Dendritic cell treated with granulocyte-macrophage colony-stimulating factor and Interleukin-4, amounts not matched to agents 40 ng/mL and 50 ng/mL, for 4 days (primary cell): ENCODE data around the gene CCDC197.
A peak's percentile ranks its signal among the peaks of the same experiment; 100 is the strongest.

Source experiments
- H3K27ac Mint-ChIP-seq: one replicate; pipeline ENCODE4 v1.8.0; 2022; ENCODE audit warnings: mild to moderate bottlenecking, mixed read lengths
- H3K27me3 Mint-ChIP-seq: one replicate; pipeline ENCODE4 v1.8.0; 2022; ENCODE audit warnings: mild to moderate bottlenecking, mixed read lengths
- H3K36me3 Mint-ChIP-seq: one replicate; pipeline ENCODE4 v1.8.0; 2022; ENCODE audit warnings: low read depth, mixed read lengths
- H3K4me1 Mint-ChIP-seq: one replicate; pipeline ENCODE4 v1.8.0; 2022; ENCODE audit warnings: low read depth, mixed read lengths
- H3K4me3 Mint-ChIP-seq: one replicate; pipeline ENCODE4 v1.8.0; 2022; ENCODE audit warnings: mild to moderate bottlenecking, moderate library complexity, mixed read lengths
- H3K9me3 Mint-ChIP-seq: one replicate; pipeline ENCODE4 v1.8.0; 2022; ENCODE audit warnings: mixed read lengths
- intact Hi-C: fragments of 100-400 bp; cut with micrococcal nuclease; formaldehyde crosslinking; loops from one replicate; pipeline ENCODE4 v1.15.0; 2022

The CCDC197 gene

GRCh38 chr14:94008234-94008633 lies 11.1 kb downstream of the CCDC197 start:
- Mint-ChIP-seq H3K27me3 (peaks cover 28% of the 10 kb centered on the region), H3K27ac (no peak overlapping the region), H3K36me3 (no peaks in the 10 kb centered on the region), H3K4me3 (no peak overlapping the region), H3K4me1 (no peaks in the 10 kb centered on the region), H3K9me3 (no peaks in the 10 kb centered on the region)
- intact Hi-C loops, result no loop called here

- no peaks in the 10 kb centered on the region for H3K36me3 Mint-ChIP-seq
- no peaks in the 10 kb centered on the region for H3K4me1 Mint-ChIP-seq
- intact Hi-C loops, result no loop called here
- no peak overlapping the region for H3K4me3 Mint-ChIP-seq
- no peaks in the 10 kb centered on the region for H3K9me3 Mint-ChIP-seq
- no peak overlapping the region for H3K27ac Mint-ChIP-seq
- peaks cover 22% of the 10 kb centered on the region for H3K27me3 Mint-ChIP-seq
Measured at GRCh38 chr14:94009767-94010166, 12.7 kb downstream of the CCDC197 start.

- Mint-ChIP-seq H3K9me3 (no peaks in the 10 kb centered on the region), H3K27ac (no peak overlapping the region), H3K36me3 (no peaks in the 10 kb centered on the region), H3K4me3 (no peak overlapping the region), H3K27me3 (peaks cover 18% of the 10 kb centered on the region), H3K4me1 (no peaks in the 10 kb centered on the region)
- intact Hi-C loops, result no loop called here
Measured at GRCh38 chr14:94010625-94011024, 13.5 kb downstream of the CCDC197 start.

GRCh38 chr14:94011795-94012194 lies 14.7 kb downstream of the CCDC197 start:
- H3K27ac Mint-ChIP-seq, result no peak overlapping the region
- H3K4me3 Mint-ChIP-seq, result no peak overlapping the region
- H3K27me3 Mint-ChIP-seq, result peaks cover 26% of the 10 kb centered on the region
- no peaks in the 10 kb centered on the region for H3K9me3 Mint-ChIP-seq
- intact Hi-C loops, result no loop called here
- no peaks in the 10 kb centered on the region for H3K36me3 Mint-ChIP-seq
- H3K4me1 Mint-ChIP-seq, result no peaks in the 10 kb centered on the region

GRCh38 chr14:94014382-94014781 lies 17.3 kb downstream of the CCDC197 start:
- Mint-ChIP-seq H3K36me3 (no peaks in the 10 kb centered on the region), H3K4me3 (no peak overlapping the region), H3K4me1 (no peaks in the 10 kb centered on the region), H3K9me3 (no peaks in the 10 kb centered on the region), H3K27me3 (peaks cover 29% of the 10 kb centered on the region), H3K27ac (no peak overlapping the region)
- intact Hi-C loops, result no loop called here

- H3K4me1 Mint-ChIP-seq, result peaks cover under 1% of the 10 kb centered on the region
- H3K9me3 Mint-ChIP-seq, result no peaks in the 10 kb centered on the region
- intact Hi-C loops, result no loop called here
- H3K27ac Mint-ChIP-seq, result no peak overlapping the region
- H3K4me3 Mint-ChIP-seq, result no peak overlapping the region
- peaks cover 28% of the 10 kb centered on the region for H3K27me3 Mint-ChIP-seq
- no peaks in the 10 kb centered on the region for H3K36me3 Mint-ChIP-seq
Measured at GRCh38 chr14:94015223-94015622, 18.1 kb downstream of the CCDC197 start.

GRCh38 chr14:94016446-94016976 lies 19.4 kb downstream of the CCDC197 start:
- H3K9me3 Mint-ChIP-seq, result no peaks in the 10 kb centered on the region
- H3K4me3 Mint-ChIP-seq, result no peak overlapping the region
- H3K4me1 Mint-ChIP-seq, result peaks cover 10% of the 10 kb centered on the region
- intact Hi-C loops, result no loop called here
- no peaks in the 10 kb centered on the region for H3K36me3 Mint-ChIP-seq
- no peak overlapping the region for H3K27ac Mint-ChIP-seq
- H3K27me3 Mint-ChIP-seq, result peaks cover 27% of the 10 kb centered on the region

GRCh38 chr14:94018308-94018707 lies 21.2 kb downstream of the CCDC197 start:
- no peaks in the 10 kb centered on the region for H3K9me3 Mint-ChIP-seq
- intact Hi-C loops, result no loop called here
- peaks cover 30% of the 10 kb centered on the region for H3K27me3 Mint-ChIP-seq
- H3K4me3 Mint-ChIP-seq, result no peak overlapping the region
- peaks cover 20% of the 10 kb centered on the region for H3K4me1 Mint-ChIP-seq
- H3K36me3 Mint-ChIP-seq, result no peaks in the 10 kb centered on the region
- H3K27ac Mint-ChIP-seq, result no peak overlapping the region

GRCh38 chr14:94019329-94019728 lies 22.2 kb downstream of the CCDC197 start:
- H3K27me3 Mint-ChIP-seq, result peaks cover 29% of the 10 kb centered on the region
- peaks cover 21% of the 10 kb centered on the region for H3K4me1 Mint-ChIP-seq
- no peaks in the 10 kb centered on the region for H3K36me3 Mint-ChIP-seq
- no peaks in the 10 kb centered on the region for H3K9me3 Mint-ChIP-seq
- intact Hi-C loops, result no loop called here
- H3K27ac Mint-ChIP-seq, result no peak overlapping the region
- no peak overlapping the region for H3K4me3 Mint-ChIP-seq

GRCh38 chr14:94020267-94020666 lies 23.2 kb downstream of the CCDC197 start:
- intact Hi-C loops, result no loop called here
- no peaks in the 10 kb centered on the region for H3K36me3 Mint-ChIP-seq
- no peak overlapping the region for H3K4me3 Mint-ChIP-seq
- peak overlapping the region; percentile 56 for H3K27ac Mint-ChIP-seq
- peaks cover 26% of the 10 kb centered on the region for H3K27me3 Mint-ChIP-seq
- H3K4me1 Mint-ChIP-seq, result peaks cover 21% of the 10 kb centered on the region
- H3K9me3 Mint-ChIP-seq, result no peaks in the 10 kb centered on the region

GRCh38 chr14:94021001-94021400 lies 23.9 kb downstream of the CCDC197 start:
- no peak overlapping the region for H3K4me3 Mint-ChIP-seq
- H3K4me1 Mint-ChIP-seq, result peaks cover 21% of the 10 kb centered on the region
- H3K9me3 Mint-ChIP-seq, result no peaks in the 10 kb centered on the region
- H3K27ac Mint-ChIP-seq, result peak overlapping the region; percentile 56
- H3K36me3 Mint-ChIP-seq, result no peaks in the 10 kb centered on the region
- intact Hi-C loops, result no loop called here
- H3K27me3 Mint-ChIP-seq, result peaks cover 25% of the 10 kb centered on the region

- no peaks in the 10 kb centered on the region for H3K9me3 Mint-ChIP-seq
- peak overlapping the region; percentile 56 for H3K27ac Mint-ChIP-seq
- H3K27me3 Mint-ChIP-seq, result peaks cover 19% of the 10 kb centered on the region
- H3K4me3 Mint-ChIP-seq, result no peak overlapping the region
- H3K36me3 Mint-ChIP-seq, result no peaks in the 10 kb centered on the region
- peaks cover 21% of the 10 kb centered on the region for H3K4me1 Mint-ChIP-seq
- intact Hi-C loops, result no loop called here
Measured at GRCh38 chr14:94021416-94022157, 24.5 kb downstream of the CCDC197 start.

- Mint-ChIP-seq H3K27ac (no peak overlapping the region), H3K4me3 (no peak overlapping the region), H3K36me3 (no peaks in the 10 kb centered on the region), H3K9me3 (no peaks in the 10 kb centered on the region), H3K27me3 (peaks cover 17% of the 10 kb centered on the region), H3K4me1 (peaks cover 31% of the 10 kb centered on the region)
- intact Hi-C loops, result no loop called here
Measured at GRCh38 chr14:94022532-94023411, 25.7 kb downstream of the CCDC197 start.

- H3K4me3 Mint-ChIP-seq, result no peak overlapping the region
- no peaks in the 10 kb centered on the region for H3K36me3 Mint-ChIP-seq
- H3K4me1 Mint-ChIP-seq, result peaks cover 49% of the 10 kb centered on the region
- H3K27me3 Mint-ChIP-seq, result peaks cover 12% of the 10 kb centered on the region
- H3K9me3 Mint-ChIP-seq, result no peaks in the 10 kb centered on the region
- intact Hi-C loops, result no loop called here
- no peak overlapping the region for H3K27ac Mint-ChIP-seq
Measured at GRCh38 chr14:94024549-94024948, 27.4 kb downstream of the CCDC197 start.
